D721Med (cell line): ENCODE data around the gene PID1.

Experiments used
- DNase-seq: peaks from one replicate; pipeline ENCODE4 v3.0.0; 2011; ENCODE audit warnings: low spot score; ENCODE audit not compliant: insufficient read length
- FAIRE-seq: peaks from 2 replicates; lab custom pipeline; 2011; peaks lifted over from hg19 to GRCh38; lab: Jason Lieb, UNC
- CTCF ChIP-seq: IDR thresholded peaks from 2 replicates; pipeline ENCODE4 v1.5.1; 2012; ENCODE audit warnings: mild to moderate bottlenecking, control low read depth; ENCODE audit not compliant: insufficient read depth; ENCODE audit errors: missing control alignments

Gene PID1

GRCh38 chr2:229252280-229252679 is 18.8 kb downstream of the PID1 start:
- no peak for TF ChIP-seq CTCF
- no peak for FAIRE-seq
- DNase-seq: no peak

- FAIRE-seq: no peak
- no peak for TF ChIP-seq CTCF
- DNase-seq: no peak
Measured at GRCh38 chr2:229249536-229249935, 21.6 kb downstream of the PID1 start.

GRCh38 chr2:229246334-229246733 is 24.8 kb downstream of the PID1 start:
- FAIRE-seq (no peak), DNase-seq (no peak)
- no peak for TF ChIP-seq CTCF

- FAIRE-seq (no peak), DNase-seq (no peak)
- TF ChIP-seq CTCF: no peak
Measured at GRCh38 chr2:229244975-229245374, 26.1 kb downstream of the PID1 start.

- DNase-seq (no peak), FAIRE-seq (no peak)
- TF ChIP-seq CTCF: no peak
Measured at GRCh38 chr2:229243890-229244560, 27.1 kb downstream of the PID1 start.

- DNase-seq (no peak), FAIRE-seq (no peak)
- no peak for TF ChIP-seq CTCF
Measured at GRCh38 chr2:229240984-229241491, 30.0 kb downstream of the PID1 start.

- TF ChIP-seq CTCF: no peak
- FAIRE-seq (no peak), DNase-seq (no peak)
Measured at GRCh38 chr2:229239021-229239420, 32.1 kb downstream of the PID1 start.
